ENCODE results near the gene CD300LF.

Gene CD300LF

GRCh38 chr17:74749279-74750038 lies 36.7 kb upstream of the CD300LF start:
- Histone ChIP-seq H4K20me1 (ENCODE audit: insufficient read depth, low read length) (no peaks in the 10 kb centered on the region), H3K9me2 (ENCODE audit: low read depth, low read length) (no peaks in the 10 kb centered on the region), H3F3A (ENCODE audit: insufficient read depth, low read length) (no peaks in the 10 kb centered on the region), H3K36me3 (ENCODE audit: insufficient read depth, low read length) (no peaks in the 10 kb centered on the region), H3K9me3 (ENCODE audit: low read length) (no peaks in the 10 kb centered on the region), H3K4me3 (ENCODE audit: low read depth, low read length, poor library complexity, severe bottlenecking) (peak overlapping the region; percentile 73), H3K4me2 (ENCODE audit: low read length) (peak overlapping the region; percentile 65), H2AFZ (ENCODE audit: low read length) (no peak overlapping the region), H3K27me3 (ENCODE audit: insufficient read depth, low read length) (no peaks in the 10 kb centered on the region), H3K9ac (ENCODE audit: low read length) (peak overlapping the region; percentile 75), H3K79me2 (ENCODE audit: insufficient read depth, low read length) (no peaks in the 10 kb centered on the region), H3K27ac (ENCODE audit: low read depth, low read length, poor library complexity, severe bottlenecking) (no peak overlapping the region), H3K4me1 (ENCODE audit: insufficient read depth, low read length, severe bottlenecking) (peaks cover 20% of the 10 kb centered on the region)
- TF ChIP-seq EZH2 (IDR thresholded peaks at IDR 0.05; ENCODE audit: borderline replicate concordance, low read length): no peak
- TF ChIP-seq, protein P1, sequence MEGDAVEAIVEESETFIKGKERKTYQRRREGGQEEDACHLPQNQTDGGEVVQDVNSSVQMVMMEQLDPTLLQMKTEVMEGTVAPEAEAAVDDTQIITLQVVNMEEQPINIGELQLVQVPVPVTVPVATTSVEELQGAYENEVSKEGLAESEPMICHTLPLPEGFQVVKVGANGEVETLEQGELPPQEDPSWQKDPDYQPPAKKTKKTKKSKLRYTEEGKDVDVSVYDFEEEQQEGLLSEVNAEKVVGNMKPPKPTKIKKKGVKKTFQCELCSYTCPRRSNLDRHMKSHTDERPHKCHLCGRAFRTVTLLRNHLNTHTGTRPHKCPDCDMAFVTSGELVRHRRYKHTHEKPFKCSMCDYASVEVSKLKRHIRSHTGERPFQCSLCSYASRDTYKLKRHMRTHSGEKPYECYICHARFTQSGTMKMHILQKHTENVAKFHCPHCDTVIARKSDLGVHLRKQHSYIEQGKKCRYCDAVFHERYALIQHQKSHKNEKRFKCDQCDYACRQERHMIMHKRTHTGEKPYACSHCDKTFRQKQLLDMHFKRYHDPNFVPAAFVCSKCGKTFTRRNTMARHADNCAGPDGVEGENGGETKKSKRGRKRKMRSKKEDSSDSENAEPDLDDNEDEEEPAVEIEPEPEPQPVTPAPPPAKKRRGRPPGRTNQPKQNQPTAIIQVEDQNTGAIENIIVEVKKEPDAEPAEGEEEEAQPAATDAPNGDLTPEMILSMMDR (IDR thresholded peaks at IDR 0.05; ENCODE audit: low read length): no peak

- Histone ChIP-seq H3K4me1 (ENCODE audit: insufficient read depth, low read length, severe bottlenecking) (peaks cover 20% of the 10 kb centered on the region), H3K9me3 (ENCODE audit: low read length) (no peaks in the 10 kb centered on the region), H3K27ac (ENCODE audit: low read depth, low read length, poor library complexity, severe bottlenecking) (no peak within 1 kb of the TSS), H3K36me3 (ENCODE audit: insufficient read depth, low read length) (no peaks in the 10 kb centered on the region), H3K4me2 (ENCODE audit: low read length) (peak within 1 kb of the TSS; percentile 65), H3K4me3 (ENCODE audit: low read depth, low read length, poor library complexity, severe bottlenecking) (peak within 1 kb of the TSS; percentile 73), H3K9me2 (ENCODE audit: low read depth, low read length) (no peaks in the 10 kb centered on the region), H3K9ac (ENCODE audit: low read length) (peak within 1 kb of the TSS; percentile 75), H3K79me2 (ENCODE audit: insufficient read depth, low read length) (no peaks in the 10 kb centered on the region), H3K27me3 (ENCODE audit: insufficient read depth, low read length) (no peaks in the 10 kb centered on the region), H4K20me1 (ENCODE audit: insufficient read depth, low read length) (no peaks in the 10 kb centered on the region), H3F3A (ENCODE audit: insufficient read depth, low read length) (no peaks in the 10 kb centered on the region), H2AFZ (ENCODE audit: low read length) (no peak within 1 kb of the TSS)
- TF ChIP-seq, protein P1 (IDR thresholded peaks at IDR 0.05; ENCODE audit: low read length): peak; percentile 35
- no peak for TF ChIP-seq EZH2 (IDR thresholded peaks at IDR 0.05; ENCODE audit: borderline replicate concordance, low read length)
Measured at GRCh38 chr17:74748529-74749278, 36.0 kb upstream of the CD300LF start, which contains the start of gene NHERF1. Gene NHERF1, plus strand, starts transcription at chr17:74748628. Its CDS starts 219 bp downstream, at chr17:74748847.

DNA sequence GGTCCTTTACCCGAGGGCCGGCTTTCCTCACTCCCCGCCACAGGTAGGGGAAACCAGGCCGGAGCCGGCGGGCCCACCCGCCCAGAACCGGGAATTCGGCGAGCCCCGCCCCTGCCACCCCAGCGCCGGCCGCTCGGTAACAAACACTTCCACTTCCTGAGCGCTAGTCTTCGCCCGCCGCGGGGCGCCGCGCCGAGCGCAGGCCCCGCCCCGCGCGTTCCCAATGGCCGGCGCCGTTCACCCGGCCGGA lies 35.5 kb upstream of the CD300LF start:
- peaks cover 20% of the 10 kb centered on the region for H3K4me1 ChIP-seq (ENCODE audit: insufficient read depth, low read length, severe bottlenecking)

More for the DNA sequence above, 35.5 kb upstream of the CD300LF start:
- Histone ChIP-seq H3K27ac (ENCODE audit: low read depth, low read length, poor library complexity, severe bottlenecking) (no peak overlapping the region), H3K4me2 (ENCODE audit: low read length) (peak overlapping the region; percentile 49), H3K9ac (ENCODE audit: low read length) (peak overlapping the region; percentile 38; the same call in 1 of the 2 replicates), H3K27me3 (ENCODE audit: insufficient read depth, low read length) (no peaks in the 10 kb centered on the region), H4K20me1 (ENCODE audit: insufficient read depth, low read length) (no peaks in the 10 kb centered on the region), H3K79me2 (ENCODE audit: insufficient read depth, low read length) (no peaks in the 10 kb centered on the region), H3F3A (ENCODE audit: insufficient read depth, low read length) (no peaks in the 10 kb centered on the region), H2AFZ (ENCODE audit: low read length) (no peak overlapping the region), H3K36me3 (ENCODE audit: insufficient read depth, low read length) (no peaks in the 10 kb centered on the region), H3K9me3 (ENCODE audit: low read length) (no peaks in the 10 kb centered on the region), H3K9me2 (ENCODE audit: low read depth, low read length) (no peaks in the 10 kb centered on the region), H3K4me3 (ENCODE audit: low read depth, low read length, poor library complexity, severe bottlenecking) (peak overlapping the region; percentile 73)
- TF ChIP-seq, protein P1 (IDR thresholded peaks at IDR 0.05; ENCODE audit: low read length): no peak
- TF ChIP-seq EZH2 (IDR thresholded peaks at IDR 0.05; ENCODE audit: borderline replicate concordance, low read length): no peak

Measured in OCI-LY1 (cell line).